Endometrial microvascular endothelial cells (primary cell): ENCODE data around the gene ANXA3. TPM values are rescaled to one million over a fixed set of nuclear protein-coding genes. Genes with fewer than 3 reads are reported as not detected.

Experiments
- in situ Hi-C: cut with HindIII; loops from 2 replicates; pipeline ENCODE4 v1.10.0; 2017; ENCODE audit warnings: low sequenced_read_pairs, low pct_unique_long_range_greater_than_20kb; ENCODE audit errors: inconsistent ontology term
- total RNA-seq: library from RNA; depleted of rRNA; stranded (reverse); fragments of >200 nt; gene quantifications from one replicate; pipeline ENCODE4 v1.2.3, GENCODE V29; 2015; ENCODE audit errors: inconsistent ontology term

ANXA3 gene
- total RNA-seq, 1 donor from 2014 or later: 259 TPM

- in situ Hi-C loops: no loop called here
These were observed 75.7 kb downstream of the ANXA3 start for GRCh38 chr4:78627046-78627965.

DNA sequence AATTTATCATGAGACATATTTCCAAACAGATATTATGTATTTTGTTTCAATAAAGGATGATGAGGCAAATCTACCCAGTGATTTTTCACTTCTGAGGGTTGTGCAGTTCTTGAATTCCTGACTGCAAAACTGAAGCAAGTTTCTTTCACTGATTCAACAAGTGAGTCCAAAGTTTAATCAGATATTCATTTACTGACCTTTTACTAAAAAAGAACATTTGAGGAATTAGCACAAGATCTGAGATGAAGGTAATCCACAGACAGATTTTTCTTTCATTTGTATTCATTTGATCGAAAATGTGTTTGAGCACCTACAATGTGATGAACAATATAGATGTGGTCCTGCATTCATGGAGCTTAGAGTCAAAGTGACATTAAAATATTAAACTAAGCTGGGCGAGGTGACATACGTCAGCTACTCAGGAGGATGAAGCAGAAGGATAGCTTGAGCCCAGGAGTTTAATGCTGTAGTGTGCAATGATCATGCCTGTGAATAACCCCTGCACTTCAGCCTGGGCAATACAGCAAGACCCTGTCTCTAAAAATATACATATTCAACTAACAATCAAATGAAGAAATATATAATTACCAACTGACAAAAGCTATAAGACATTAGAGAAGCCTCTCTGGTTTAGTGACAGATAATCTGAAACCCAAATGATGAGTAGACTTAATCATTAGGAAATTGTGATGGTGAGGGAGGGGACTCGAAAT is 76.6 kb downstream of the ANXA3 start:
- in situ Hi-C loops: no loop called here

- in situ Hi-C loops: no loop called here
These were observed 78.5 kb downstream of the ANXA3 start for GRCh38 chr4:78629991-78630541.

- in situ Hi-C loops: no loop called here
These were observed 79.0 kb downstream of the ANXA3 start for GRCh38 chr4:78630615-78631014.

GRCh38 chr4:78634011-78634664 is 82.6 kb downstream of the ANXA3 start:
- in situ Hi-C loops: no loop called here

GRCh38 chr4:78638337-78639172 is 87.0 kb downstream of the ANXA3 start:
- in situ Hi-C loops: no loop called here

DNA sequence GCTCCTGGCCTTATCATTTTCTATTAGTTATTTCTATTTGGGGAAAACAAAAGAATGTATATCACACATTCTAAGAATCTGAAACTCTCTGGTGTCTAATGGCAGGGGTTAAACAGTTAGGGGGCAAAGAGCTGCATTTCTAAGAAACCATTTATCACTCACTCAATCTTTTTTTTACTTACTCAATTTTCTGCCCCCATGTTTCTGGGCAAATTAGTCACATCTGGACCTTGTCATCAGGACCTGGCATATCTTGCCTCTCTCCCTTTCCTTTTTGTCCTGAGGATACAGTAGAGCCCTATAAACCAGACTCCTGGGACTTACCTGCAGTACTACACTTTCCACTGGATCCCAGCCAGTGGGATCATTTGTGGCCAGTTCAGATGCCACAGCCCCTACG is 89.1 kb downstream of the ANXA3 start:
- in situ Hi-C loops: no loop called here

DNA sequence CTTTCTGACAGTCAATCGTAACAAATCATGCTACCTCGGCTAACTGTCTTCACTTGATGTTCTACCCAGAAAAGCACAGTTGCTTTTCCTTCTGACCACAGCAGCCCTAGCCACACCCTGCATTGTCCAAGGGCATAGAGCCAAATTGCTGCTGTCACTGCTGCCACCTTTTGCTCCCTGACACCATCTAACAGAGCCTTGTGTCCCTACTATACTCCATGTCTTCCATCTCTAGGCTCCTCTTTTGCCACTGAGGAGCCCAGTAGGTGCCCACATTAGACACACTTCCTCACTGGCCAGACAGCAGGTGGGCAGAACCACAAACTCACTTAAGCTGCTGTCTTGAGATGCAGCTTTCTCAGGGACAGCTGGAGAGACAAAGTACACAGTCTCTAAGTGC is 91.4 kb downstream of the ANXA3 start:
- in situ Hi-C loops: no loop called here

- in situ Hi-C loops: no loop called here
These were observed 92.6 kb downstream of the ANXA3 start for GRCh38 chr4:78644063-78644691.

DNA sequence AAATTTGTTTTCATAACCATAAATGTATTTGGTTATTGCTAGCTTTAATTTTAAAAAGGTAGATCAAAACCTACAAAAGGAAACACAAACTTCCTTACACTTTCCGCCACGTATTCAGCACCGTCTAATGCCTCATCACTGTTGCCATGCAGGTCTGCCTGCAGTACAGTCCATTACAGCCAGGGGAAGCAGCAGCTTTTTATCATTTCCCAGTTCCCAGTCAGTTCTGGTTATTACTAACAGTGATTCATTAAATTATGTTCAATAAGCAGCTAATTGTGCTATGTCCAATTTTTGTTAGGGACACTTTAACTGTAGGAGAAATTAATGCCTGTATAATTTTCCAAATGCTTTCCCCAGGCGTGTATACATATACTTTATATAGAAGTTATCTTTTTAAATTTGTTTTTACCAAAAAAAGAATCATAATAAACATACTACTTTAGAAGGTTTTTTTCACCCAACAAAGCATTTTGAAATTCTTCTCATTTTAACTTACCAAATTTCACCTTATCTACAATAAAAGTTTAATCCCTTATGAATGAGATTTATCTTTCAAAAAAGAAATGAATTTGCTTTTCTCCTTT is 93.3 kb downstream of the ANXA3 start:
- in situ Hi-C loops: no loop called here

GRCh38 chr4:78645853-78646757 is 94.5 kb downstream of the ANXA3 start:
- in situ Hi-C loops: no loop called here

GRCh38 chr4:78647272-78647671 is 95.7 kb downstream of the ANXA3 start:
- in situ Hi-C loops: no loop called here

GRCh38 chr4:78648640-78649363 is 97.2 kb downstream of the ANXA3 start:
- in situ Hi-C loops: no loop called here

GRCh38 chr4:78650106-78651024 is 98.8 kb downstream of the ANXA3 start:
- in situ Hi-C loops: no loop called here

DNA sequence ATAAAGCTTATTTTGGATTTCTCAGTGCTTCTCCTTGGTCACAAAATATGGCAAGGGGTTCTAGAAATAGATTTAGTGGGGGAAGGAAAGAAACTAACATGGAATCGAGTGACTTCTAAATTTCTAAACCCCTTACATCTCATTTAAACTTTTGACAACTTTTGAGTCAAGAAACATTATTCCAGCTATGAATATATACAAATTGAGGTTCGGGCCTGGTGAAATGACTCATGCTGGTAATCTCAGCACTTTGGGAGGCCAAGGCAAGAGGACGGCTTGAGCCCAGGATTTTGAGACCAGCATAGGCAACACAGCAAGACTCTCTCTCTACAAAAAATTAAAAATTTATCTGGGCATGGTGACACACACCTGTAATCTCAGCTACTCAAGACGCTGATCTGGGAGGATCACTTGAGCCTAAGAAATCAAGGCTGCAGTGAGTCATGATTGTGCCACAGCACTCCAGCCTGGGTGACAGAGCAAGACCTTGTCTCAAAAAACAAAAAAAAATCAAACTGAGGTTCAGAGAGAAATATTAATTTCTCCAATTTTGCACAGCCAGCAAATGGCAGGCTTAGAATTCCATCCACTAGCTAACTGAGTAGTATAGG is 99.8 kb downstream of the ANXA3 start:
- in situ Hi-C loops: no loop called here
